ENCODE results near the gene HMBS.

- no peak for TF ChIP-seq CTCF (IDR thresholded peaks at IDR 0.05)
- TF ChIP-seq POLR2A (IDR thresholded peaks at IDR 0.05) = no peak
Measured at GRCh38 chr11:119087747-119088241, 3.1 kb downstream of the HMBS start.
